Heart left ventricle (tissue), 16 donors: ENCODE measurements around the gene LHFPL2. TPM values are rescaled to one million over a fixed set of nuclear protein-coding genes. Genes with fewer than 3 reads are reported as not detected.

Experiments
- ATAC-seq, 4 donors: fragments of 200-7000 bp; cut with Tn5 transposase; one replicate each; pipeline ENCODE4 v1.9.1; 2020 to 2022; ENCODE audit warnings: moderate library complexity in 4 of 4, mild to moderate bottlenecking in 3 of 4, moderate number of reproducible peaks in 1 of 4
- DNase-seq, 5 donors: peaks; one replicate each; pipeline ENCODE4 v3.0.0-alpha.2; 2020
- H3K27ac ChIP-seq, 12 donors: fragments of 200-600 bp; sonication (generic) in 4 of 12; one replicate each; pipeline versions ENCODE4 v1.5.0 to v1.8.0; 2016 to 2022; ENCODE audit warnings: mild to moderate bottlenecking in 2 of 12
- H3K27me3 ChIP-seq, 9 donors: fragments of 200-600 bp; sonication (generic) in 2 of 9; one replicate each; pipeline versions ENCODE4 v1.5.1 to v1.8.0; 2016 to 2022; ENCODE audit warnings: mild to moderate bottlenecking in 3 of 9
- H3K36me3 ChIP-seq, 9 donors: fragments of 200-600 bp; sonication (generic) in 2 of 9; one replicate each; pipeline versions ENCODE4 v1.5.0 to v1.8.0; 2018 to 2022; ENCODE audit warnings: mild to moderate bottlenecking in 2 of 9
- H3K4me1 ChIP-seq, 12 donors: fragments of 200-600 bp; sonication (generic) in 4 of 12; one replicate each; pipeline versions ENCODE4 v1.5.0 to v1.8.0; 2016 to 2022; ENCODE audit warnings: mild to moderate bottlenecking in 3 of 12
- H3K4me3 ChIP-seq, 12 donors: fragments of 200-600 bp; sonication (generic) in 4 of 12; one replicate each; pipeline versions ENCODE4 v1.5.0 to v1.8.0; 2017 to 2022; ENCODE audit warnings: mild to moderate bottlenecking in 9 of 12, moderate library complexity in 4 of 12
- H3K9me3 ChIP-seq, 12 donors: fragments of 200-600 bp; sonication (generic) in 4 of 12; one replicate each; pipeline versions ENCODE4 v1.5.0 to v1.8.0; 2016 to 2022; ENCODE audit warnings: mild to moderate bottlenecking in 1 of 12
- CTCF ChIP-seq, 12 donors: fragments of 200-600 bp; sonication (generic) in 4 of 12; IDR thresholded peaks; one replicate each; pipeline versions ENCODE4 v1.5.0 to v1.8.0; 2018 to 2022; ENCODE audit warnings: antibody characterized with exemption in 12 of 12, mild to moderate bottlenecking in 5 of 12
- POLR2A ChIP-seq, 2 donors: fragments of 450-650 bp; IDR thresholded peaks; one replicate each; pipeline ENCODE4 v1.6.1; 2017; ENCODE audit warnings: antibody characterized with exemption in 2 of 2, mild to moderate bottlenecking in 2 of 2, moderate library complexity in 2 of 2
- WGBS, 4 donors: extraction: QIAGEN DNeasy Blood & Tissue Kit in 2 of 4; methylation state at CpG; one replicate each; pipeline versions ENCODE4 v1.1.5 to v1.1.7; 2013 to 2018; 5-methylcytosine and 5-hydroxymethylcytosine counted together
- intact Hi-C, 10 donors: fragments of 100-400 bp; cut with DNase I; formaldehyde crosslinking; loops; one replicate each; pipeline versions ENCODE4 v1.11.1 to v1.14.2; 2022
- polyA plus RNA-seq, 2 donors: library from polyadenylated mRNA; stranded (reverse); fragments of 200-250 nt; gene quantifications; one replicate each; pipeline ENCODE4 v1.2.3, GENCODE V29; 2013
- total RNA-seq, 9 donors: library from RNA; depleted of rRNA in 2 of 9; stranded (reverse); fragments of >200 nt in 2 of 9; fragmentation: NEBNext Ultra II Directional in 3 of 9; extraction: Animal tissue kit (Norgen Biotek cat#: 25700) in 3 of 9; gene quantifications; one replicate each; pipeline versions ENCODE4 v1.1.0 to v1.2.4, GENCODE V29; 2016 to 2023
- donor health status: ischemic (EF 13 %, LVEDD 7.1; RV severe dilation, severe dysfunction).
- donor health status: healthy with polysubstance abuse.
- donor health status: DM: no; HTN: yes; CAD: no.
- donor health status: DM: no; HTN: no; CAD: no.
- donor health status: ischemic (EF 25% LVEDD 6.9; RV normal size, moderate dysfunction).
- donor health status: ischemic (EF 25% LVEDD 5.7; RV mildly dilated, moderate dysfunction).
- donor health status: healthy.
- donor health status: DM: yes; HTN: yes; CAD: no.
- donor health status: ischemic (EF 35%, LVEDD 5.7; RV mildly dilated, moderate dysfunction).
- donor health status: nonischemic (EF 11% LVEDD 7.7; RV severe dilation, severe dysfunction).
- donor health status: DM: yes; HTN: yes; CAD: no.
- donor health status: PGD.
- donor health status: ischemic (EF 29% LVEDD 5.4; RV normal size, mild dysfunction).
- donor health status: nonischemic (EF 23%, LVEDD 6.1; RV moderate dilation, normal function).

The LHFPL2 gene
- total and polyA plus RNA-seq, 11 donors: 1.8 to 35.6 (median 10.1) TPM

- H3K9me3 ChIP-seq: no peaks in the 10 kb centered on the region
- no peak overlapping the region for H3K4me3 ChIP-seq
- H3K4me1 ChIP-seq: no peaks in the 10 kb centered on the region
- ATAC-seq (no peak), DNase-seq (no peak)
- no peaks in the 10 kb centered on the region for H3K27me3 ChIP-seq
- H3K36me3 ChIP-seq: peaks cover 0 to 25% (median 10%) of the 10 kb centered on the region in 9 donors
- no peak overlapping the region for H3K27ac ChIP-seq
- WGBS, 4 donors: 92 to 100% (median 97%) methylated on average over 1 of the region's 1 CpG
- no peak for TF ChIP-seq CTCF (IDR thresholded peaks at IDR 0.05)
- no peak for TF ChIP-seq POLR2A (IDR thresholded peaks at IDR 0.05)
- intact Hi-C loops: loop anchor here in 2 of 10 donors (5.0 kb wide), 2 partner anchors 54 to 59 kb away; no protein-coding TSS in a partner anchor
Observed at GRCh38 chr5:78473751-78474150, 174.8 kb downstream of the LHFPL2 start.

GRCh38 chr5:78472469-78473106 lies 176.0 kb downstream of the LHFPL2 start:
- no peak for DNase-seq

GRCh38 chr5:78471896-78472295 lies 176.7 kb downstream of the LHFPL2 start:
- no peak for TF ChIP-seq CTCF (IDR thresholded peaks at IDR 0.05)
- no peak for TF ChIP-seq POLR2A (IDR thresholded peaks at IDR 0.05)
- Histone ChIP-seq H3K36me3 (peaks cover 0 to 20% (median 7%) of the 10 kb centered on the region in 9 donors), H3K9me3 (no peaks in the 10 kb centered on the region), H3K4me3 (no peak overlapping the region), H3K4me1 (peaks cover 0 to 6% (median 0%) of the 10 kb centered on the region in 12 donors), H3K27me3 (no peaks in the 10 kb centered on the region), H3K27ac (no peak overlapping the region)
- ATAC-seq (no peak), DNase-seq (no peak)
- intact Hi-C loops: loop anchor here in 2 of 10 donors (5.0 kb wide), 2 partner anchors 55 to 60 kb away; no protein-coding TSS in a partner anchor

More at GRCh38 chr5:78472469-78473106, 176.0 kb downstream of the LHFPL2 start:
- Histone ChIP-seq H3K27me3 (no peaks in the 10 kb centered on the region), H3K36me3 (peaks cover 0 to 25% (median 10%) of the 10 kb centered on the region in 9 donors), H3K9me3 (no peaks in the 10 kb centered on the region), H3K4me3 (no peak overlapping the region), H3K4me1 (peaks cover 0 to 6% (median 0%) of the 10 kb centered on the region in 12 donors), H3K27ac (no peak overlapping the region)
- peak in 2 of 4 donors; percentile 46 to 50 for ATAC-seq
- TF ChIP-seq CTCF (IDR thresholded peaks at IDR 0.05): peak in 7 of 12 donors; percentile 6 to 53 (median 25)
- no peak for TF ChIP-seq POLR2A (IDR thresholded peaks at IDR 0.05)
- intact Hi-C loops: loop anchor here in 2 of 10 donors (5.0 kb wide), 2 partner anchors 55 to 60 kb away; no protein-coding TSS in a partner anchor

GRCh38 chr5:78467752-78468357 lies 180.7 kb downstream of the LHFPL2 start:
- TF ChIP-seq CTCF (IDR thresholded peaks at IDR 0.05) (peak; percentile 69 to 86 (median 80)), POLR2A (IDR thresholded peaks at IDR 0.05) (no peak)
- H3K27ac ChIP-seq: no peak overlapping the region
- ATAC-seq (peak in 3 of 4 donors; percentile 61 to 77 (median 75)), DNase-seq (no peak)
- 6 to 17% (median 13%) methylated on average over 3 of the region's 3 CpGs for WGBS, 4 donors
- peaks cover 0 to 15% (median 3%) of the 10 kb centered on the region in 9 donors for H3K36me3 ChIP-seq
- no peaks in the 10 kb centered on the region for H3K27me3 ChIP-seq
- peaks cover 0 to 6% (median 0%) of the 10 kb centered on the region in 12 donors for H3K4me1 ChIP-seq
- no peak overlapping the region for H3K4me3 ChIP-seq
- H3K9me3 ChIP-seq: no peaks in the 10 kb centered on the region
- intact Hi-C loops: loop anchor here (2.0 to 10.0 kb wide), 14 partner anchors 64 to 499 kb away; partner anchors contain the start of gene LHFPL2 (in 5 of the 10)
